Stomach (tissue), 9 donors: ENCODE results near the gene COX19. TPM values are rescaled to one million over a fixed set of nuclear protein-coding genes. Genes with fewer than 3 reads are reported as not detected.

Experiments used
- DNase-seq, 2 donors: peaks; one replicate each; pipeline versions ENCODE4 v3.0.0 to v3.0.0-alpha.2; 2013 to 2019
- H3K27ac ChIP-seq, 5 donors: fragments of 200-600 bp in 4 of 5; sonication (generic) in 4 of 5; one replicate each; pipeline ENCODE4 v1.5.1; 2013 to 2019; ENCODE audit warnings: mild to moderate bottlenecking in 1 of 5, moderate library complexity in 1 of 5
- H3K27me3 ChIP-seq, 3 donors: fragments of 200-600 bp; sonication (generic); one replicate each; pipeline ENCODE4 v1.5.1; 2017 to 2019; ENCODE audit warnings: mixed run types in 1 of 3
- H3K36me3 ChIP-seq, 4 donors: fragments of 200-600 bp; sonication (generic); 1 replicate in 3 of 4; 2 replicates in 1 of 4; pipeline ENCODE4 v1.5.1; 2016 to 2019
- H3K4me1 ChIP-seq, 4 donors: fragments of 200-600 bp; sonication (generic); one replicate each; pipeline ENCODE4 v1.5.1; 2016 to 2019
- H3K4me3 ChIP-seq, 4 donors: fragments of 200-600 bp; sonication (generic) in 3 of 4; one replicate each; pipeline ENCODE4 v1.5.1; 2016 to 2019; ENCODE audit warnings: mild to moderate bottlenecking in 1 of 4
- H3K9me3 ChIP-seq, 4 donors: fragments of 200-600 bp; sonication (generic); one replicate each; pipeline ENCODE4 v1.5.1; 2016 to 2019
- EP300 ChIP-seq: sonication (generic); formaldehyde crosslinking; IDR thresholded peaks from one replicate; pipeline ENCODE4 v1.6.1; 2017; ENCODE audit warnings: antibody characterized with exemption
- POLR2A ChIP-seq, 4 donors: fragments of 450-650 bp; IDR thresholded peaks; one replicate each; pipeline ENCODE4 v1.6.1; 2016; ENCODE audit warnings: antibody characterized with exemption in 4 of 4, control low read depth in 2 of 4, mild to moderate bottlenecking in 1 of 4, moderate library complexity in 1 of 4
- POLR2AphosphoS5 ChIP-seq, 3 donors: sonication (generic); formaldehyde crosslinking; IDR thresholded peaks; one replicate each; pipeline ENCODE4 v1.6.1; 2016; ENCODE audit warnings: antibody characterized with exemption in 3 of 3
- WGBS, 5 donors: extraction: QIAGEN DNeasy Blood & Tissue Kit in 3 of 5; methylation state at CpG; one replicate each; pipeline versions ENCODE4 v1.1.5 to v1.1.7; 2013 to 2018; 5-methylcytosine and 5-hydroxymethylcytosine counted together
- intact Hi-C: fragments of 100-400 bp; cut with DNase I; formaldehyde crosslinking; loops from one replicate; pipeline ENCODE4 v1.15.1; 2023; ENCODE audit warnings: low total_unique reads
- polyA plus RNA-seq, 3 donors: library from polyadenylated mRNA; stranded (reverse); fragments of 200-250 nt; gene quantifications; one replicate each; pipeline ENCODE4 v1.2.3, GENCODE V29; 2013
- total RNA-seq, 5 donors: library from RNA; depleted of rRNA; stranded (reverse); fragments of >200 nt; gene quantifications; one replicate each; pipeline versions ENCODE4 v1.1.0 to v1.2.3, GENCODE V29; 2014 to 2016
- TF ChIP-seq, protein P1 (sequence below), 7 experiments: fragments of 450-650 bp in 4 of 7; fragments of 200-600 bp in 3 of 7; sonication (generic) in 3 of 7; IDR thresholded peaks; one replicate each; pipeline ENCODE4 v1.5.1; 2016 to 2019; ENCODE audit warnings: antibody characterized with exemption in 7 of 7, control low read depth in 2 of 7, mild to moderate bottlenecking in 1 of 7
- donor health status: healthy with polysubstance abuse.
- donor health status: Bipolar disorder and iron deficiency.
- donor health status: healthy.

Gene COX19
- total and polyA plus RNA-seq, 8 donors: 2.3 to 26.6 (median 6.6) TPM

- Histone ChIP-seq H3K36me3 (peaks cover 10 to 48% (median 44%) of the 10 kb centered on the region in 4 donors), H3K27ac (no peak overlapping the region), H3K27me3 (no peaks in the 10 kb centered on the region), H3K9me3 (no peaks in the 10 kb centered on the region), H3K4me3 (no peak overlapping the region), H3K4me1 (peaks cover 0 to 23% (median 5%) of the 10 kb centered on the region in 4 donors)
- DNase-seq: no peak
- WGBS, 5 donors: 93 to 97% (median 95%) methylated on average over 3 to 22 of the region's 22 CpGs
- TF ChIP-seq EP300: no peak
- no peak for TF ChIP-seq POLR2AphosphoS5 (IDR thresholded peaks at IDR 0.05)
- TF ChIP-seq, protein P1, sequence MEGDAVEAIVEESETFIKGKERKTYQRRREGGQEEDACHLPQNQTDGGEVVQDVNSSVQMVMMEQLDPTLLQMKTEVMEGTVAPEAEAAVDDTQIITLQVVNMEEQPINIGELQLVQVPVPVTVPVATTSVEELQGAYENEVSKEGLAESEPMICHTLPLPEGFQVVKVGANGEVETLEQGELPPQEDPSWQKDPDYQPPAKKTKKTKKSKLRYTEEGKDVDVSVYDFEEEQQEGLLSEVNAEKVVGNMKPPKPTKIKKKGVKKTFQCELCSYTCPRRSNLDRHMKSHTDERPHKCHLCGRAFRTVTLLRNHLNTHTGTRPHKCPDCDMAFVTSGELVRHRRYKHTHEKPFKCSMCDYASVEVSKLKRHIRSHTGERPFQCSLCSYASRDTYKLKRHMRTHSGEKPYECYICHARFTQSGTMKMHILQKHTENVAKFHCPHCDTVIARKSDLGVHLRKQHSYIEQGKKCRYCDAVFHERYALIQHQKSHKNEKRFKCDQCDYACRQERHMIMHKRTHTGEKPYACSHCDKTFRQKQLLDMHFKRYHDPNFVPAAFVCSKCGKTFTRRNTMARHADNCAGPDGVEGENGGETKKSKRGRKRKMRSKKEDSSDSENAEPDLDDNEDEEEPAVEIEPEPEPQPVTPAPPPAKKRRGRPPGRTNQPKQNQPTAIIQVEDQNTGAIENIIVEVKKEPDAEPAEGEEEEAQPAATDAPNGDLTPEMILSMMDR (IDR thresholded peaks at IDR 0.05): no peak
- no peak for TF ChIP-seq POLR2A (IDR thresholded peaks at IDR 0.05)
- intact Hi-C loops: no loop called here
Observed at GRCh38 chr7:1009747-1010146, 34.4 kb upstream of the COX19 start.

DNA sequence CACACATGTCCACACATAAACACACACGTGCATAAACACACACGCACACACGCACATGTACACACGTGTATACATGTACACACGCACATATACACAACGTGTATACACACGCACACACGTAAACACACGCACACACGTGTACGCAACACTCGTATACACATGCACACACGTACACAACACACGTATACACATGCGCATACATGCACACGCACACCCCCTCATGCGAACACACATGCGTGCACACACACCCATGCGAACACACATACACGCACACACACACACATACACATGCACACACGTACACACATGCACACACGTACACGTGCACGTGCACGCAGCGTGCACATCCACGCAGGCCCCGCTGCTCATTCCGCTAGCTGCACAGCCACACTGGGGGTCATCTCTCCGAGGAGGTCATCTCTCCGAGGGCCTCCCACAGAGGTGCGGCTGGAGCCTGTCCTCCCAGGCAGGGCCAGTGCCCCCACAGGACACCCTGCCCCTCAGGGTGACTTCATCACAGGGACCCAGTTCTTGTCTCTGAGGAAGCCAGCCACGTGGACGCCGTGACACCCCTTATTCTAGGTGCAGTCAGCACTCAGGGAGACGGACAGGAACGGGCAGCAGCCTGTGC lies 33.5 kb upstream of the COX19 start:
- Histone ChIP-seq H3K4me1 (peaks cover 0 to 14% (median 5%) of the 10 kb centered on the region in 4 donors), H3K4me3 (no peak overlapping the region), H3K27me3 (no peaks in the 10 kb centered on the region), H3K27ac (no peak overlapping the region), H3K36me3 (peaks cover 10 to 57% (median 50%) of the 10 kb centered on the region in 4 donors), H3K9me3 (no peaks in the 10 kb centered on the region)
- 93 to 95% (median 94%) methylated on average over 32 to 37 of the region's 37 CpGs for WGBS, 5 donors
- DNase-seq: no peak
- intact Hi-C loops: no loop called here
- TF ChIP-seq, protein P1 (IDR thresholded peaks at IDR 0.05): no peak
- TF ChIP-seq POLR2A (IDR thresholded peaks at IDR 0.05) (no peak), POLR2AphosphoS5 (IDR thresholded peaks at IDR 0.05) (no peak), EP300 (no peak)

DNA sequence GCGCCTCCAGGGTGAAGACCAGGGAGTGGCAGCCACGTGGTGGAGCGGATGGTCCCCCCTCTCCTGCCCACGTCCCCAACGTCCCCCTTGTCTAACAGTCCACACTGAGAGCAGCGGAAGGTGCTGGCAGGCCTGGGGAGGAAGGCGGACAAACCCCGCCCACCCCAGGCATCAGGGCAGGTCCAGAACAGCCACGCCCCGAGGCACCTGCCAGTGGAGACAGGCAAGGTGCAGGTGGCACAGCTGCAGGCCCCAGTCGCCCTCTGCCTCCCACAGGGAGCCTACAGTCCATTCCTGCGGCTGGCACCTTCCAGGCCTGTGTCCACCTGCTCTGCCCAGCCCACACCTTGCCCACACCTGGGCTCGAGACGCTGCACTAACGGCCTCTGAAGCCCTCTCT lies 32.6 kb upstream of the COX19 start:
- Histone ChIP-seq H3K4me1 (peaks cover 0 to 11% (median 5%) of the 10 kb centered on the region in 4 donors), H3K27ac (no peak overlapping the region), H3K36me3 (peaks cover 10 to 58% (median 51%) of the 10 kb centered on the region in 4 donors), H3K27me3 (no peaks in the 10 kb centered on the region), H3K4me3 (no peak overlapping the region), H3K9me3 (no peaks in the 10 kb centered on the region)
- TF ChIP-seq POLR2AphosphoS5 (IDR thresholded peaks at IDR 0.05) (no peak), POLR2A (IDR thresholded peaks at IDR 0.05) (no peak), EP300 (no peak)
- TF ChIP-seq, protein P1 (IDR thresholded peaks at IDR 0.05): no peak
- 47 to 87% (median 50%) methylated on average over 3 to 15 of the region's 15 CpGs for WGBS, 5 donors
- intact Hi-C loops: no loop called here
- DNase-seq: peak in 1 of 2 donors; percentile 74

DNA sequence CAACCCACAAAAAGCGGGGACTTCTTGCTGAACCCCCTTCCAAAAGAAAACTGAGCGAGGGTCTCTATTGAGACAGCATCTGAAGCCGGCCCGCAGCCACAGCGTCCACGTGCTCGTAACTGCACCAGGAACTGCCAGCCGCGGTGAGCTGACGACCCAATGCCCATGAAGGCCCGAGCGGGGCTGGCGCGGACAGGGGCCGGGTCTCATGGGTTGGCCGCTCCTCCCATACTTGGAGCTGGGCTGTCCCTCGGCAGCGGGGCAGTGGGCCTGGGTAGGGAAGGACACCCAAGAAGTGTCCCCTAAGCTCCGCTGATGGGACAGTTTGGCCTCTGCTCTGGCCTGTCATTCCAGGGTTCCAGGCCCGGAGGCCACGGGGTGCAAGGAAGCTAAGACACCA lies 30.0 kb upstream of the COX19 start:
- Histone ChIP-seq H3K36me3 (peaks cover 10 to 69% (median 56%) of the 10 kb centered on the region in 4 donors), H3K27ac (no peak overlapping the region), H3K9me3 (no peaks in the 10 kb centered on the region), H3K4me1 (no peaks in the 10 kb centered on the region), H3K27me3 (no peaks in the 10 kb centered on the region), H3K4me3 (no peak overlapping the region)
- TF ChIP-seq POLR2AphosphoS5 (IDR thresholded peaks at IDR 0.05) (no peak), EP300 (no peak), POLR2A (IDR thresholded peaks at IDR 0.05) (no peak)
- TF ChIP-seq, protein P1 (IDR thresholded peaks at IDR 0.05): no peak
- 93 to 95% (median 93%) methylated on average over 16 to 21 of the region's 21 CpGs for WGBS, 5 donors
- DNase-seq: no peak
- intact Hi-C loops: no loop called here
